Naive thymus-derived CD8-positive, alpha-beta T cell (primary cell): Measurements from ENCODE around the gene CDH4. TPM values are rescaled to one million over a fixed set of nuclear protein-coding genes. Genes with fewer than 3 reads are reported as not detected.

ENCODE experiments used
- ATAC-seq, 2 donors: fragments of 150-1000 bp; cut with Tn5 transposase in 1 of 2; sonication (Bioruptor Pico), chemical (Tn5 transposase) in 1 of 2; 1 replicate in 1 of 2; 2 replicates in 1 of 2; pipeline ENCODE4 v1.10.0; 2021; ENCODE audit warnings: mild to moderate bottlenecking in 2 of 2, moderate library complexity in 2 of 2
- POLR2A ChIA-PET: fragments of 350-600 bp; sonication (Branson Sonifier 250); formaldehyde crosslinking; loops from one replicate; lab custom pipeline; 2021; ENCODE audit warnings: antibody characterized with exemption; lab: Charles Lee
- DNase-seq, 10 donors: peaks; one replicate each; pipeline versions ENCODE4 v3.0.0 to v3.0.0-alpha.2; 2020 to 2022
- H3K27ac Mint-ChIP-seq, 10 donors: one replicate each; pipeline ENCODE4 v1.8.0; 2020 to 2022; ENCODE audit warnings: mild to moderate bottlenecking in 10 of 10, mixed read lengths in 10 of 10, moderate library complexity in 4 of 10, inconsistent platforms in 1 of 10
- H3K27me3 Mint-ChIP-seq, 5 donors: one replicate each; pipeline ENCODE4 v1.8.0; 2021 to 2022; ENCODE audit warnings: mixed read lengths in 5 of 5
- H3K36me3 Mint-ChIP-seq, 3 donors: one replicate each; pipeline ENCODE4 v1.8.0; 2020 to 2022; ENCODE audit warnings: mixed read lengths in 3 of 3, mild to moderate bottlenecking in 2 of 3, inconsistent platforms in 1 of 3
- H3K4me1 Mint-ChIP-seq, 4 donors: one replicate each; pipeline ENCODE4 v1.8.0; 2021 to 2022; ENCODE audit warnings: mixed read lengths in 4 of 4
- H3K4me3 Mint-ChIP-seq, 10 donors: one replicate each; pipeline ENCODE4 v1.8.0; 2020 to 2022; ENCODE audit warnings: mild to moderate bottlenecking in 10 of 10, mixed read lengths in 10 of 10, moderate library complexity in 6 of 10, inconsistent platforms in 1 of 10
- H3K9me3 Mint-ChIP-seq, 9 donors: one replicate each; pipeline ENCODE4 v1.8.0; 2020 to 2022; ENCODE audit warnings: mixed read lengths in 9 of 9, mild to moderate bottlenecking in 3 of 9, inconsistent platforms in 1 of 9, moderate library complexity in 1 of 9
- polyA plus RNA-seq, 3 donors: library from polyadenylated mRNA; unstranded; fragments of 300-500 nt; fragmentation: Illumina TruSeq; gene quantifications; one replicate each; pipeline ENCODE4 v1.2.3, GENCODE V29; 2021
- total RNA-seq, 8 experiments: library from RNA in 2 of 8; stranded (reverse) in 2 of 8; gene quantifications; one replicate each; pipeline ENCODE4 v1.2.3 and lab custom pipeline; 2021 to 2026

Gene CDH4
- total and polyA plus RNA-seq, 5 experiments from 2014 or later = 0.07 to 0.44 (median 0.15) TPM; not detected in 1

- ATAC-seq (no peak), DNase-seq (no peak)
- POLR2A ChIA-PET = interaction anchor here (0.7 kb wide), 1 partner anchor 22 kb away, joined by 3 read pairs; no protein-coding TSS in a partner anchor
- Mint-ChIP-seq H3K27me3 (peaks cover 0 to 4% (median 0%) of the 10 kb centered on the region in 5 donors), H3K4me1 (no peaks in the 10 kb centered on the region), H3K9me3 (peaks cover 0 to 18% (median 0%) of the 10 kb centered on the region in 9 donors), H3K36me3 (no peaks in the 10 kb centered on the region), H3K27ac (no peak overlapping the region), H3K4me3 (no peak overlapping the region)
Observed at GRCh38 chr20:61605862-61606557, 353.9 kb downstream of the CDH4 start.

DNA sequence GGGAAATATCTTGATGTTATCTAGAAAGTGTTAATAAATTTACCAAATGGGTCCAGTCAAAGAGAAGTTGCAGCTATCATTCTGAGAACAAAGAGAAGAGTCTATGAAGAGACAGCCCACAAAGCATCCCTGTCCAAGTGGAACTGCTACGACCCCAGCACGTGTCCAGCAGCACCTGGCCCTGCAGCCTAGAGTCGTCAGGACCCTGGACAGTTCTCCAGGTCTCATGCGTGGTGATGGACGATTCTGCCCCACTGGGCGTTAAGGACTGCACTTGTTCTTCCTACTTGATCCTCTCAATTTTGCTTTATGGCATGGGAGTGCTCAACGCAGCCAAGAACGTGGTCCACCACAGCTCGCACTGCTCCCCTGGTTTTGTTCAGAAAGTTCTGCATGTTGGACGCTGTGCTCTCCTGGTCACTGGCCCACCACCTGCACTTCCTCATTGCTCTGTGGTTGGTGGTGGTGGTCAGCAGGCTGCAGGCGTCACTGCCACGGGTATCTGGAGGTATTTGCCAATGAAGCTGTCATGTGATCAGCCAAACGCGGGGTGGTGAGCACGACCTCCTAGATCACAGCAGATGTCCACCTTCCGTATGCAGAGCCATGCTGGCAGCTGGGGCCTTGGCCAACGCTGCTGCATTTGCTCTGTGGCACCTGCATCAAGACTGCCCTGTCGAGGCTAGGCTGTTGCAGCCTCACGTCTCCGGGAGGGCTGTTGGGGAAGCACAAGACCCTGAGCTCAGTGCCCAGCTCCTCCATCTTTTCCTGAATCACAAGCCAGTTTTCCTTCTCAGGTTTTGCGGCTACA lies 356.4 kb downstream of the CDH4 start:
- Mint-ChIP-seq H3K27me3 (no peaks in the 10 kb centered on the region), H3K4me1 (no peaks in the 10 kb centered on the region), H3K27ac (no peak overlapping the region), H3K4me3 (no peak overlapping the region), H3K9me3 (peaks cover 0 to 21% (median 2%) of the 10 kb centered on the region in 9 donors), H3K36me3 (peaks cover 0 to 4% (median 0%) of the 10 kb centered on the region in 3 donors)
- POLR2A ChIA-PET = no interaction called here
- DNase-seq = no peak
- no peak for ATAC-seq

GRCh38 chr20:61609461-61609860 lies 357.4 kb downstream of the CDH4 start:
- Mint-ChIP-seq H3K4me1 (no peaks in the 10 kb centered on the region), H3K36me3 (peaks cover 0 to 4% (median 0%) of the 10 kb centered on the region in 3 donors)

DNA sequence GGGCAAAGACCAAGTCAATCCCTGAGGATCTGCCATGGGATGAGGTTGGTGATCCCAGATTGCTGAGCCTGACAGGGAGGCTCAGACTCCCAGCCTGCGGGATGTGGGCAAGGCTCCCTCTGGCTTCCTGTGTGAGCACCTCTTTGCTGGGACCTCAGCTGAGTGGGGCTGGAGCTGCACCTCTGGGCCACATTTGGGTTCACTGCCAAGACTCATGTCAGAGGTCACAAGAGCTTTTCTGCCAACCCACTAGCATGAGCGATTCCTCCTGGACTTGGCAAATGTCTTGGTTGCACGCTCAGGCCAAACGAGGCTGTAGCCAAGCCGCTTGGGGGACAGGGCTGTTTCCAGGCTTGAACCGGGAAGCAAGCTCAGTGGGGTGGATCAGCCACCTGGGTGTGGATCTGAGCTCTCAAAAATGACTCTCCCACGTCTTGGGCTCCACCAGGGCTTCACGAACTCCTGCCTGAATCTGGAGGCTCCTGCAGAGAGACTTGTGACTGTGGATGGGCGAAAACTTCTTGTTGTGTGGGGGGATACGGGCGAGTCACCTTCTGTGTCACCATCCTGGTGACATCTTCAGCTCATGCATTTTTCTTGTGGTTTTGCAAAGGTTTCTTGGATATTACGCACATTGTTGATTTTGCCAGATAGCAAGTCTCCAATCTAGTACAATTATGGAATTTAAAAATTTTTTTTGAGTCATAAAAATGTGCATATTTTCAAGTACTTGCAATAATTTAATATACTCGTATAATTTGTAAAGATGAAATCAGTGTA lies 359.5 kb downstream of the CDH4 start:
- no peak overlapping the region for H3K4me3 Mint-ChIP-seq
- DNase-seq (no peak), ATAC-seq (no peak)
- POLR2A ChIA-PET = interaction anchor here (0.6 kb wide), 1 partner anchor 9 kb away, joined by 6 read pairs; no protein-coding TSS in a partner anchor
- H3K27ac Mint-ChIP-seq = peak overlapping the region in 1 of 10 donors; percentile 81
- H3K36me3 Mint-ChIP-seq = peaks cover 0 to 4% (median 0%) of the 10 kb centered on the region in 3 donors
- peaks cover 0 to 19% (median 2%) of the 10 kb centered on the region in 9 donors for H3K9me3 Mint-ChIP-seq
- H3K27me3 Mint-ChIP-seq = no peaks in the 10 kb centered on the region
- no peaks in the 10 kb centered on the region for H3K4me1 Mint-ChIP-seq

More at GRCh38 chr20:61609461-61609860, 357.4 kb downstream of the CDH4 start:
- ATAC-seq = no peak
- Mint-ChIP-seq H3K27ac (no peak overlapping the region), H3K9me3 (peaks cover 0 to 20% (median 2%) of the 10 kb centered on the region in 9 donors), H3K4me3 (no peak overlapping the region), H3K27me3 (no peaks in the 10 kb centered on the region)
- no peak for DNase-seq
- POLR2A ChIA-PET = no interaction called here

DNA sequence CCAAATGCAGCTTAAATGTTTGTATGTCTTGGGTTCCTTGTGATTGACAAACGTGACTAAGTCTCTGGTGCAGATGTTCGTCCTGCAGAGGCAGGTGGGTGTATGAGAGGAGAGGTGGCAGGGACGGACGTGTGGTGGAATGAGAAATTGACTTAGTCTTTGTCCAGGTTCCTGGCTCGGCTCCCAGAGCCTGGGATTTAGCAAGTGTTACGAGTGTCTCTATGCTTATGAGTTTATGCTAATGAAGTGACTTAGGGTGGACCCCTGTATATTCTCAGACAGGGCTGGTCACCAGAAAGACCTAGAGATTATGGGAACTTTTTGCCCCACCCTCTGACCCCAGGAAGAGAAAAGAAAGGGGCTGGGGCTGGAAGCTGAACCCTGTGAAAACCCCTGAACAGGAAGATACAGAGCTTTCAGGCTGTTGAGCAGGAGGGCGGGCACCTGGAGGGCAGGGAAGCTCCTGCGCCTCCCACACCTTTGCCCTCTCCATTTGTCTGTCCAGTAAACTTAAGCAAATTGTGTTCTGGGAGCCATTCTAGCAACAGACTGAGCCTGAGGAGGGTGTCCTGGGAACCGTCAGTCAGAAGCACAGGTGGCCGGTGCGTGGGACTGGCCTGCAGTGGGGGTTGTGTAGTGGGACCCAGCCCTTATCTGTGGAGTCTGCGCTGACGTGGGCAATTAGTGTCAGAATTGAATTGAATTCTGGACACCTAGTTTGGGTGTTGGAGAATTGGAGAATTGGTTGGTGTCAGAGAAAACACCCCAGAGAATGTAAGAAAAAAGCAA lies 362.1 kb downstream of the CDH4 start:
- ATAC-seq = no peak
- no peak for DNase-seq
- Mint-ChIP-seq H3K9me3 (peaks cover 0 to 16% (median 3%) of the 10 kb centered on the region in 9 donors), H3K36me3 (peaks cover 0 to 4% (median 0%) of the 10 kb centered on the region in 3 donors), H3K4me3 (no peak overlapping the region), H3K27ac (no peak overlapping the region), H3K4me1 (no peaks in the 10 kb centered on the region), H3K27me3 (no peaks in the 10 kb centered on the region)
- POLR2A ChIA-PET = interaction anchor here (0.6 kb wide), 1 partner anchor 245 kb away, joined by 4 read pairs; no protein-coding TSS in a partner anchor

GRCh38 chr20:61614706-61615100 lies 362.6 kb downstream of the CDH4 start:
- POLR2A ChIA-PET = interaction anchor here (0.6 kb wide), 1 partner anchor 246 kb away, joined by 4 read pairs; no protein-coding TSS in a partner anchor
- Mint-ChIP-seq H3K27me3 (no peaks in the 10 kb centered on the region), H3K9me3 (peaks cover 0 to 14% (median 4%) of the 10 kb centered on the region in 9 donors), H3K4me3 (no peak overlapping the region), H3K36me3 (peaks cover 0 to 4% (median 0%) of the 10 kb centered on the region in 3 donors), H3K27ac (no peak overlapping the region), H3K4me1 (no peaks in the 10 kb centered on the region)
- ATAC-seq (no peak), DNase-seq (peak in 1 of 10 donors; percentile 34)

DNA sequence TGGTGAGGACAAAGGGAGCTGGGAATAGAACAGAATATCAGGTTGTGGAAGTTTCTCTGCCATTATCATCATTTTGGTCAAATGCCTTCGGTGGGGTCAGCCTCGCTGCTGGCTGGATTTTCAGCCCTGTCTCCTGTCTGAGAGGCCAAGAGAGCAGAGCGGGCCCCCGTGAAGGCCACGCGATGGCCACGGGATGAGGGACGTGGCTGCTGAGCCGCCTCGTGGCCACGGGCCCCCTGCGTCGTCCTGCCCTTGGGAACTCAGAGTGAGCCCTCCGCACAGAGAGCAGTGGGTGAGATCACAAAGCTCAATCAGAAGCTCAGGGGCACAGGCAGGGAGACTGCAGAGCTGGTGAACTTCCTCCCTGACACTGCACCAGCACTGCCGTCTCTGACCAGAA lies 363.7 kb downstream of the CDH4 start:
- no peak for DNase-seq
- Mint-ChIP-seq H3K4me1 (no peaks in the 10 kb centered on the region), H3K27ac (no peak overlapping the region), H3K27me3 (peaks cover 0 to 3% (median 0%) of the 10 kb centered on the region in 5 donors), H3K36me3 (peaks cover 0 to 4% (median 0%) of the 10 kb centered on the region in 3 donors), H3K9me3 (peaks cover 0 to 11% (median 4%) of the 10 kb centered on the region in 9 donors), H3K4me3 (no peak overlapping the region)
- POLR2A ChIA-PET = no interaction called here
- ATAC-seq = no peak

DNA sequence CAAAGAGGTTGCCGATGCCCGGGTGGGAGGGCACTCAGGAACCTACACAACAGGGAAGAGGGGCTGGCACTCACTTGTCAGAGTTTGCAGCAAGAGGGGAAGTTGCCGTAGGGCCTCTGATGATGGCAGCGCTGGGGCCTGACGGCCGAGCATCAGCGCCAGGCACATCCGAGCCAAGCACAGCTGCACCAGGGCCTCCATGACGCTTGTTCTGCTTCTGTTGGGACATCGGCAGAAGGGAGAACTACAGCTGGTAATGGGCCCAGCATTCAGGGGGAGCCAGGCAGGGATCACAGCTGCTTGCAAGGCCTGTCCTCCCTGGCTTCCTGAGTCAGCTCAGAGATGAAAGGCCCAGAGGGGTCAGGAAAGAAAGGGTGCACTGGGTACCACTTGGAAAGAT lies 367.7 kb downstream of the CDH4 start:
- peak in 1 of 10 donors; percentile 30 for DNase-seq
- POLR2A ChIA-PET = no interaction called here
- Mint-ChIP-seq H3K9me3 (peaks cover 0 to 8% (median 4%) of the 10 kb centered on the region in 9 donors), H3K4me3 (no peak overlapping the region), H3K4me1 (no peaks in the 10 kb centered on the region), H3K36me3 (no peaks in the 10 kb centered on the region), H3K27me3 (peaks cover 0 to 3% (median 0%) of the 10 kb centered on the region in 5 donors), H3K27ac (no peak overlapping the region)
- ATAC-seq = no peak

- no peaks in the 10 kb centered on the region for H3K36me3 Mint-ChIP-seq
- no peak overlapping the region for H3K27ac Mint-ChIP-seq
- DNase-seq = no peak
- no peak overlapping the region for H3K4me3 Mint-ChIP-seq
- H3K9me3 Mint-ChIP-seq = peaks cover 0 to 8% (median 4%) of the 10 kb centered on the region in 9 donors
- no peak for ATAC-seq
- no peaks in the 10 kb centered on the region for H3K4me1 Mint-ChIP-seq
- POLR2A ChIA-PET = no interaction called here
- H3K27me3 Mint-ChIP-seq = peaks cover 0 to 3% (median 0%) of the 10 kb centered on the region in 5 donors
Observed at GRCh38 chr20:61620174-61620573, 368.1 kb downstream of the CDH4 start.

DNA sequence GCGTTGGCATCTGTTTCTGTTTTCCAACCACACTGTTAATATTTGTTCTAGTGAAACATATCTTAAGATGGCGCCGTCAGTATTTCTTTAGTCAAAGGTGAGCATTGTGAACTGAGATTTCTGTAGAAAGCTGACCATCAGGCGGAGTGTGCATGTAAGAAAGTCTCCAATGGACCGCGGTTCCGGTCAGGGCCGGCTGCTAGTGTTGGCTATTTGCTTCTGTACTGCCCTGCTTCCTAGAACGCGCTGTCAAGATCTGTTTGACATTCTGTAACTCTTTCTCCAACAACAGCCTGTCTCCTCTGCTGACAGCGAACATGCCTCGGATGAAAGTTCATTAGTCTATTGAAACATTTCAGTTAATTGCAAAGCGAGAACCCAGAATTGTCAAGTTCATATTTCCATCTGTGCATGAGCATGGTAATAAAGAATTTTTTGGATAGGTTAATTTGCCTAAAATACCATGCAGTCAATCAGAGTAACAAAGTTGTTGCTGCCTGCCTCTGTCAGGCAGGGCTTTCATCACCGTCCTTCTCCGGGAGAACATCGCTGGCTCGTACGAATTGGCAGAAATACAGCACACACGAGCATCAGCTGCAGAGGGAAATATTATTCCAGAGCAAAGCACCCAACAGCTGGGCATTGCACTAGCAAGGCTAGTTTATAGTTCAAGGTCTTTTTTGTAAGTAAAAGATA lies 369.1 kb downstream of the CDH4 start:
- POLR2A ChIA-PET = no interaction called here

DNA sequence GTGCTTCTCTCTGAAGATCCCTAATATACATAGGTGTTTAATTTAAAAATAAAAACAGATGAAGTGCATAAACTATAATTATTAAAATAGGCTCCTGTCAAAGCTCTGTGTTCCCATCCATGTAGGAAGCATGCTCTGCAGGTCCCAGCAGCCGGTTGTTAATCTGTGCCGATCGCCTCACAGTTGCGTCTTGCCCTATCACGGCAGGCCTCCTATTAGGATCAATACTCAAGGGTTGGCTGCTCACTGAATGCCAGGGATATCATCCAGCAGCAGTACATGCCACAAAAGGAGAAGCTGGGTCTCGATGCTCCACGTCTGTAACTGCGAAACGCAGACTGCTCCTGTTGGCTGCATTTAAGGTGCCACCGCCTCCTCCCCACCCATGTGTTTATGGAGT lies 369.8 kb downstream of the CDH4 start:
- no peak overlapping the region for H3K4me3 Mint-ChIP-seq
- no peak for DNase-seq
- no peaks in the 10 kb centered on the region for H3K36me3 Mint-ChIP-seq
- peaks cover 0 to 3% (median 0%) of the 10 kb centered on the region in 5 donors for H3K27me3 Mint-ChIP-seq
- peaks cover 0 to 6% (median 3%) of the 10 kb centered on the region in 9 donors for H3K9me3 Mint-ChIP-seq
- H3K4me1 Mint-ChIP-seq = no peaks in the 10 kb centered on the region
- no peak overlapping the region for H3K27ac Mint-ChIP-seq
- no peak for ATAC-seq
- POLR2A ChIA-PET = no interaction called here

More for the DNA sequence above, 369.1 kb downstream of the CDH4 start:
- DNase-seq (peak in 1 of 10 donors; percentile 7), ATAC-seq (no peak)
- no peaks in the 10 kb centered on the region for H3K4me1 Mint-ChIP-seq
- peaks cover 0 to 3% (median 0%) of the 10 kb centered on the region in 5 donors for H3K27me3 Mint-ChIP-seq
- no peaks in the 10 kb centered on the region for H3K36me3 Mint-ChIP-seq
- peaks cover 0 to 6% (median 3%) of the 10 kb centered on the region in 9 donors for H3K9me3 Mint-ChIP-seq
- no peak overlapping the region for H3K4me3 Mint-ChIP-seq
- no peak overlapping the region for H3K27ac Mint-ChIP-seq
